SH-SY5Y (cell line): Measurements from ENCODE around the gene SLC30A10.

Experiments used
- GATA2 ChIP-seq: IDR thresholded peaks from 2 replicates; pipeline ENCODE4 v1.6.1; 2011; ENCODE audit warnings: mild to moderate bottlenecking, low read depth, low read length
- GATA3 ChIP-seq: IDR thresholded peaks from 2 replicates; pipeline ENCODE4 v1.6.1; 2011; ENCODE audit warnings: low read depth, mild to moderate bottlenecking, low read length, moderate library complexity

GRCh38 chr1:219926363-219926998 is 1.9 kb downstream of the SLC30A10 start:
- TF ChIP-seq GATA2 (no peak), GATA3 (no peak)
